IPS-18a (cell line): Measurements from ENCODE around the gene ADAM15.

Experiments used
- H3K27ac ChIP-seq: one replicate; pipeline ENCODE4 v1.5.1; 2013; ENCODE audit warnings: low read length
- H3K27me3 ChIP-seq: one replicate; pipeline ENCODE4 v1.6.1; 2013; ENCODE audit warnings: mild to moderate bottlenecking, low read length; ENCODE audit not compliant: control insufficient read depth, insufficient read depth
- H3K36me3 ChIP-seq: one replicate; pipeline ENCODE4 v1.6.1; 2013; ENCODE audit warnings: low read depth, low read length; ENCODE audit not compliant: control insufficient read depth
- H3K4me1 ChIP-seq: one replicate; pipeline ENCODE4 v1.6.1; 2013; ENCODE audit warnings: low read depth, low read length; ENCODE audit not compliant: control insufficient read depth
- H3K4me3 ChIP-seq: one replicate; pipeline ENCODE4 v1.5.1; 2013; ENCODE audit warnings: low read length
- H3K9ac ChIP-seq: one replicate; pipeline ENCODE4 v1.6.1; 2013; ENCODE audit warnings: mild to moderate bottlenecking, low read length, moderate library complexity
- H3K9me3 ChIP-seq: one replicate; pipeline ENCODE4 v1.6.1; 2013; ENCODE audit warnings: low read depth, low read length; ENCODE audit not compliant: control insufficient read depth

Gene ADAM15

GRCh38 chr1:155024315-155024714, 26.8 kb upstream of the ADAM15 start:
- no peaks in the 10 kb centered on the region for H3K9me3 ChIP-seq
- no peak overlapping the region for H3K27ac ChIP-seq
- no peak overlapping the region for H3K4me3 ChIP-seq
- no peaks in the 10 kb centered on the region for H3K4me1 ChIP-seq
- H3K36me3 ChIP-seq: no peaks in the 10 kb centered on the region
- H3K9ac ChIP-seq: no peak overlapping the region
- H3K27me3 ChIP-seq: no peaks in the 10 kb centered on the region

- no peak overlapping the region for H3K9ac ChIP-seq
- H3K27me3 ChIP-seq: no peaks in the 10 kb centered on the region
- H3K9me3 ChIP-seq: no peaks in the 10 kb centered on the region
- no peaks in the 10 kb centered on the region for H3K36me3 ChIP-seq
- no peaks in the 10 kb centered on the region for H3K4me1 ChIP-seq
- H3K27ac ChIP-seq: no peak overlapping the region
- no peak overlapping the region for H3K4me3 ChIP-seq
These were observed 25.0 kb upstream of the ADAM15 start for GRCh38 chr1:155026154-155026553.

- Histone ChIP-seq H3K4me3 (no peak overlapping the region), H3K4me1 (no peaks in the 10 kb centered on the region), H3K9ac (no peak overlapping the region), H3K9me3 (no peaks in the 10 kb centered on the region), H3K27me3 (no peaks in the 10 kb centered on the region), H3K36me3 (no peaks in the 10 kb centered on the region), H3K27ac (no peak overlapping the region)
These were observed 24.5 kb upstream of the ADAM15 start for GRCh38 chr1:155026588-155026987.

GRCh38 chr1:155029513-155030242, 21.4 kb upstream of the ADAM15 start:
- Histone ChIP-seq H3K4me1 (no peaks in the 10 kb centered on the region), H3K27me3 (no peaks in the 10 kb centered on the region), H3K27ac (no peak overlapping the region), H3K4me3 (no peak overlapping the region), H3K9me3 (no peaks in the 10 kb centered on the region), H3K36me3 (no peaks in the 10 kb centered on the region), H3K9ac (no peak overlapping the region)

DNA sequence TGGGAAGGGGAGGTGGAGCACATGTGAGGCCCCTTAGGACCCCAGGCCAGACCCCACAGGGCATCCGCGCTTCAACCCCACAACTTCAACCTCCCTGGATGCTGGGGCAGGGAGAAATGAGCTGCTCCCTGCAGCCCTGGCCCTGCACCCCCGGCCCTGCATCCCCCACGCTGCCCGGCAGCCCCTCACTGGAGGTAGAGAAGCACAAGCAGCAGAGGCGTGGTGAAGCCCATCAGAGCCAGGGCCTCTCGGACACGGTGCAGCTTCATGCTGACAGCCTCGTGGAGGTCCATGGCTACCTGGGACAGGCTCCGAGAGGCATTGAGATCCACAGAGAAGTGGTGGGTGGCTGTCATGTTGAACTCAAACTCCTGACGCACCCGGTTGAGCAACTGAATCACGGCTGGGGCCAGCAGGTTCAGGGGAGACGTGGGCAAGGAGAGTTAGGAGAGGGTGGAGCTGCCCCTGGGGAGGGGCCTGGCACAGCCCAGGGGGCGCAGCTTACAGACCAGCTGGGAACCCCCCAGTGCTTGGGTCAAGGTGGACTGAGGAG, 20.8 kb upstream of the ADAM15 start:
- no peaks in the 10 kb centered on the region for H3K27me3 ChIP-seq
- no peaks in the 10 kb centered on the region for H3K4me1 ChIP-seq
- H3K9ac ChIP-seq: no peak overlapping the region
- H3K27ac ChIP-seq: no peak overlapping the region
- no peaks in the 10 kb centered on the region for H3K9me3 ChIP-seq
- no peaks in the 10 kb centered on the region for H3K36me3 ChIP-seq
- no peak overlapping the region for H3K4me3 ChIP-seq

DNA sequence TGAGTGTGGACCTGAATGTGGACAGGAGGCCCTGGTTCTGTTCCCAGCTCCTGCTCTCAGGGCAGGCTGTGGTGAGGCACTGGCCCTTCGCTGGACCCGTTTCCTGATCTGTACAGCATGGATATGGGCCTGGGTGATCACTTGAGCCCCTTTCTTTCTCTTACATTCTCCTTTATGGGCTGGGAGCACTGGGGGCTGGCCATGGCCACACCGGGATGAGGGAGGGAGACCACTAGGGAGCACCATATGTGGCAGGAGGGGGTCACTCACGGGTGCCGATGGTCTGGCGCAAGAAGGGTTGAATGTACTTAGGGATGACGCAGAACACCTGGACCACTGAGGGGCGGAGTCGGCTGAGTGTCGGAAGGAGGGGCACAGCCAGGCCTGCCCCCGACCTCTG, 20.2 kb upstream of the ADAM15 start:
- Histone ChIP-seq H3K27ac (no peak overlapping the region), H3K27me3 (no peaks in the 10 kb centered on the region), H3K4me3 (no peak overlapping the region), H3K36me3 (no peaks in the 10 kb centered on the region), H3K9me3 (no peaks in the 10 kb centered on the region), H3K9ac (no peak overlapping the region), H3K4me1 (no peaks in the 10 kb centered on the region)

DNA sequence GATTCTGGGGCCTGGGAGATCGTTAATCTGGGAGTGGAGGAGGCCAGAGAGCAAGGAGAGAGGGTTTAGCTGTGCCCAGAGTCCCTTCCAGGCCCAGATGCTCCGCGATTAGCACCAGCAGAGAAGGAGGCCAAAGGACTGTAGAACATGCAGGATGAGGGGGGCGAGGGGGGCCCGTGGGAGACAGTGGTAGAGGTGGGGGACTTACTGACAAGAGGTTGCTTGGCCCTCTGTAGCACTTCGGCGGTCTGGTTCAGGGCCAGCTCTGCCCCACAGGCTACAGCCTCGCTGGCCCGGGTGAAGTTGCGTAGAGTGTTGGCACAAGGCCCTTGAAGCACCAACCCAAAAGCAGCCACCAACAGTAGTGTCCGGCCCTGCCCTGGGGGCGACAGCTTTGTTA, 18.2 kb upstream of the ADAM15 start:
- H3K4me1 ChIP-seq: no peaks in the 10 kb centered on the region
- H3K9ac ChIP-seq: no peak overlapping the region
- H3K9me3 ChIP-seq: no peaks in the 10 kb centered on the region
- H3K27ac ChIP-seq: no peak overlapping the region
- H3K27me3 ChIP-seq: no peaks in the 10 kb centered on the region
- no peaks in the 10 kb centered on the region for H3K36me3 ChIP-seq
- H3K4me3 ChIP-seq: no peak overlapping the region

DNA sequence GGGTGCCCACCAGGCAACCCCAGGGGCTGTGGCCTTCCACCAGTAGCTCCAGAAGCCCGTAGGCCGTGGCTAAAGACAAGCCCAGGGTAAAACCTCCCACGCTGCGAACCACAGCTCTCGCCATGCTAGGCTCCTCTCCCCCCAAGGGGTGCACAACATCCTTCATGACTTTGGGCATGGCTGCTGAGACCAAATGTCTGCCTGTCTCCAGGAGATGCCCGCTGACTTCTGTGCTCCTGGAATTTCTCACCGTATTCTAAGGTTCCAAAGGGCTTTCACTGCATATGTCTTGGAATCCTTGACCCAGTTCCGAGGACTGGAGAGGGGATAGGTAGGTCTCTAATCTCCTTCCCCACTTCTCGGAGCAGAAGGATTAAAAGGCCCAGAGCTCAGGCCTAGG, 17.6 kb upstream of the ADAM15 start, which contains the start of the genes DCST1 and DCST2:
Gene DCST1, plus strand, starts transcription at position 301 of the 400 bp plus-strand sequence. CDS start 213 bp downstream, outside the sequence.
Gene DCST2, minus strand, starts transcription at position 258 of the 400 bp plus-strand sequence. Its CDS starts 80 bp downstream, at position 178.
- Histone ChIP-seq H3K27me3 (no peaks in the 10 kb centered on the region), H3K9ac (no peak within 1 kb of the TSS), H3K4me1 (no peaks in the 10 kb centered on the region), H3K36me3 (no peaks in the 10 kb centered on the region), H3K4me3 (no peak within 1 kb of the TSS), H3K27ac (no peak within 1 kb of the TSS), H3K9me3 (no peaks in the 10 kb centered on the region)

DNA sequence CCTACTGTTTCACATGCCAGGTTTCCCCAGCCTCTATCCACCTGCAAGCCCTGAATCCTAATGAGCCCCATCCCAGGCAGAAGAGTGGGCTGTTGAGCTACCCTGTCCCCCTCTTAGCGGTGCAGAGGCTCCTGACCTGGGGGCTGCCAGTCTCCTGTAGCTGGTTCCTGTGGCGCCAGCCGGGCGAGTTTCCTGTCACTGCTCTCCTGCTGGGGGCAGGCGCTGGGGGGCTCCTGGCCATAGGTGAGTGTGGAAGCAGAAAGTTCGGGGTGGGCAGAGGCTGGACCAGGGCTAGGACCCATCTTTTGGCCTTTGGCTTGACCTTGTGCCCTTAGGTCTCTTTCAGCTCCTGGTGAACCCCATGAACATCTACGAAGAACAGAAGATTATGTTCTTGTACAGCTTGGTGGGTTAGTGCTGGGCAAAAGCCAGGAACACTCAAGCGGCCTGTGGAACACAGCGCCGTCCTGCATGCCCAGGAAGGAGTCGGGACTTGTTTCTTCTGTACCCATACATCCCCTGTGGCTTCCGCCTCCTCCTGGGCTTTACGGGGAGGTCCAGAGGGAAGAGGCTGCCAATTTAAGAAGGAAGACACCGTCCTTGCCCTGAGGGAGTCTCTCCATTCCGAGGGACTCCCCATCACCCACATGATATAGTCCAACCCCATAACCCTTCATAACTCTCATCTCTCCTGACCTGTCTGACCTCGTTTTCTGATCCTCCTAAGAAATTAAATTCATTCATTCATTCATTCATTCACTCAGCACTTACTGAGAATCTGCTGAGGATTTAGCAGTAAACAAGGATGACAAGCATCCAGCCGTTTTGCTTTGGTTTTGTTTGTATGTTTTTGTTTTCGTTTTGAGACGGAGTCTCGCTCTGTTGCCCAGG, 16.6 kb upstream of the ADAM15 start:
- H3K4me1 ChIP-seq: no peaks in the 10 kb centered on the region
- H3K4me3 ChIP-seq: no peak overlapping the region
- H3K9me3 ChIP-seq: no peaks in the 10 kb centered on the region
- H3K27ac ChIP-seq: no peak overlapping the region
- H3K36me3 ChIP-seq: no peaks in the 10 kb centered on the region
- H3K9ac ChIP-seq: no peak overlapping the region
- H3K27me3 ChIP-seq: no peaks in the 10 kb centered on the region

DNA sequence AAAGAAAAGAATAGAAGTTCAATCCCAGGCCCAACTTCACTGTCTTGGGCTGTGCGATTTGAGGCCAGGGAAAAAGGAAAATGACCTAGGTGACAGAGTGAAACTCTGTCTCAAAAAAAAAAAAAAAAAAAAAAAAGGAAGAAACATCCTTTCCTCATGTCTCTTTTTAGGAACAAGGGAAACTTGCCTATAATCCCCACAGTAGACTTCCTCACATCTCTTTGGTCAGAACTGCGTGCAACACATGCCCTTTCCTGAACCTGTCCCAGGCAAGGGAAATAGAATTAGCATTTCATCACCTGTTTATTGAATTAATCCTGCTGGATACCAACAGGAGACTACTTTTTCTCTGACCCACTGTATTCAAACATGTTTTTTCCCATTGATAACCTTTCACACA, 15.2 kb upstream of the ADAM15 start:
- Histone ChIP-seq H3K27me3 (no peaks in the 10 kb centered on the region), H3K36me3 (no peaks in the 10 kb centered on the region), H3K9ac (no peak overlapping the region), H3K4me1 (no peaks in the 10 kb centered on the region), H3K4me3 (no peak overlapping the region), H3K9me3 (no peaks in the 10 kb centered on the region), H3K27ac (no peak overlapping the region)

GRCh38 chr1:155037043-155037442, 14.1 kb upstream of the ADAM15 start:
- Histone ChIP-seq H3K36me3 (no peaks in the 10 kb centered on the region), H3K27me3 (no peaks in the 10 kb centered on the region), H3K27ac (no peak overlapping the region), H3K4me3 (no peak overlapping the region), H3K9me3 (no peaks in the 10 kb centered on the region), H3K4me1 (no peaks in the 10 kb centered on the region), H3K9ac (no peak overlapping the region)
